NCI-H82 treated with DMSO at 0.1 percent for 48 hours (cell line): Measurements from ENCODE around the gene ARHGDIG.

Experiments
- DNase-seq: peaks from one replicate; lab custom pipeline; 2025; ENCODE audit not compliant: unreplicated experiment; lab: John Stamatoyannopoulos, UW

The ARHGDIG gene

DNA sequence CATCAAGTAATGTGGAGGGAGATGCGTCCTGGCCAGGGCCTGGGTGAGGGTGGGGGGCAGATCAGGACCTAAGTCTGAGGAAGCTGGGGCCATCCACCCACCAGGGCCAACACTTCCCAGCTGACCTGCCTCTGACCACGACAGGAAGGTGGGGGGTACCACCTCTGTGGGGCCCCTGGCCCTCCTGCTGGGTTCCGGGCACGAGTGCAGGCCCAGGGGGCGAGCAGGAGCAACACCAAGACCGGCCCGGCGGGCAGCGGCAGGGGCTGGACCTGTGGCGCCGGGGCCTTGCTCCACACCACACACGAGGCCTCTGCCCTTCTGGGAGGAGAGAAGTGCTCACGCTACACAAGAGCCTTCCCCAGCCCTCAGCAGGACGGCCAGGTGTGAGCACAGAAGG is 15.9 kb downstream of the ARHGDIG start:
- no peak for DNase-seq

DNA sequence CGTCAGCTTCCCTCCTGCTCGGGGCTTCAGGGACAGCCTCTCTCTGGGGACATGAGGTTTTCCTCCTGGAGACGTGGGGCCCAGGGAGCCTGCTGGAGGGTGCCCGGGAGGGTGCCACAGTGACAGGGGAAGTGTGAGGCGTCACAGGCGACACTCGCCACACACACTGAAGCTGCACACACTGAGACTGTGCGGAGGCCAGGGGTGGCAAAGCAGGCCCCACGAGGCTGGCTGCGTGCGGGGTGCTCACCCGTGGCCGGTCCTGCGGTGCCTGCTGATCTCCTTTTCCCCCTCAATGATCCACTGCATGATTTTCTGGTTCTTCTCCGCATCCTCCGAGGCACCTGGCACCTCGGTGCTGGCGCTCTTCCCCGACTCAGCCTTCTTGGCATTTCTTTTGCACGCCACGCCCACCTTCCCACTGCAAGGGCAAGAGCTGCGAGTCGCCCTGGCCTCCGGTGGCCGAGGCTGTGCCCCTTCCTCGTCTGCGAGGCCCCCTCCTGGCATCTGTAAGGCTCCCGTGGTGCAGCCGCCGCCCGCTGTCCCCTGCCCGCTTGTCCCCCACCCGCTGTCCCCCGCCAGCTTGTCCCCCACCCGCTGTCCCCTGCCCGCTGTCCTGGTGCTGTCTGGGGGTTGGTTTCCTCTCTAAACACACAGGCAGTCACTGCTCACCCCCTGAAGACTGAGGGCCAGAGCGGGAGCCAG is 16.6 kb downstream of the ARHGDIG start:
- no peak for DNase-seq

DNA sequence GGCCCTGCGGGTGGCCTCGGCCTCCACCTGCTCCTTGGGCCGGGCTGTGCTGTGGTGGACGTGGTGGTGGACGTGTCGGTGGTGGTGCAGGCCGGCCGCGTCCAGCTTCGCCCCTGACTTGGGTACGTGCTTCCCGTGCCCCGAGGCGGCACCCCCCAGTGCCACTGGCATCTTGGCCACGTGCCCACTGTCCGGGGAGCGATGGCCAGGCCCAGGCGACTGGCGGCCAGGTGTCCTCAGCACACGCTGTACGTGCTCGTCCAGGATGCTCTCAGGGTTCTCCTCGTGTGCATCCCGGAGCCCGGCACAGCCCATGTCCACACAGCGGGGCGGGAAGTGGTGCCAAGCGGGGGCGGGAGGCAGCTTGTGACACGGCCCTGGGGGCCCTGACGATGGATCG is 17.4 kb downstream of the ARHGDIG start:
- DNase-seq, result no peak

GRCh38 chr16:301235-301634 is 20.8 kb downstream of the ARHGDIG start:
- no peak for DNase-seq

DNA sequence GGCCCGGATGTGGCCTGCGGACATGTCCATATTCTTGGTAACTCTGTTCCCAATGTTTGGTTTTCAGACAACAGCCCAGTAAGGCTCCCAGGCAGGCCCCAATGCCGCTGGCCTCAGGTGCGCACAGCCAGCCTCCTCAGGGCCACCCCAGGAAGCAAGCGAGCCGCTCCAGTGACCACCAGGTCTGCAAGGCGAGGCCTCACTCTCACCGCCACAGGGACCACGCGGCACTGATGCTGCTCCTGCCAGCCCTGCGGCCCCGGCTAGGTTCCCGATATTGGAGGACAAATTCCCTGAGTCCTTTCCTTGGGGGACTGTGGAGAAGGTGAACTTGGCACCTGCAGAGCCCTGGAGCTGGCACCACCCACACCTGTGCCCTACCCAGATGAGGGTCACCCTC is 21.6 kb downstream of the ARHGDIG start:
- DNase-seq, result no peak

- no peak for DNase-seq
Observed at GRCh38 chr16:303760-304505, 23.5 kb downstream of the ARHGDIG start.

DNA sequence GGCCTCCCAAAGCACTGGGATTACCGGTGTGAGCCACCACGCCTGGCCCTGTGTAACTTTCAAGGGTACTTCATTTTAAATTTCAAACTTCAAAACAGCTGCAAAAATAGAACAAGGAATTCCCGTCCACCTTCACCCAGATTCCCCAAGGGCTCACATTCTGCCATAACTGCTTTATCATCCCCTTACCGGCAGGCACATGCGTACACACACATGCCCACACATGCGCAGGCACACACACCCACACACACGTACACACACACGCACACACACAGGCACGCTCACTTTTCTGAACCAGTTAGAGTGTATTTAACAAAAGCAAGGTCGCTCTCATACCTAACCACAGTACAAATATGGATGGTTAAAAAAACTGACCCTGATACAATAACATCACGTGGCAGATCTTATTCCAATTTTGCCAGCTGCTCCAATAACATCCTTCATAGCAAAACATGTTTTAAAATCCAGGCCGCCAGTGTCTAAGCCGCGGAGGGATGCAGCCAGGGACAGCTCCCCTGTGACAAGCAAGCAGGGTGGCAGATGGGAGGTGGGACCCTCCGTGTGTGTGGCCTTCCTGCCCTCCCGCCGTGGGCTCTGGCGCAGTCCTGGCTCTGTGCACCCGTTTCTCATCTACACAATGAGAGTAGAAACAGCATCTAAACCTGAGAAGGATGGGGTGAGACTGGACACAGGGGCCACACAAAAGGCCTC is 25.7 kb downstream of the ARHGDIG start:
- DNase-seq, result no peak

DNA sequence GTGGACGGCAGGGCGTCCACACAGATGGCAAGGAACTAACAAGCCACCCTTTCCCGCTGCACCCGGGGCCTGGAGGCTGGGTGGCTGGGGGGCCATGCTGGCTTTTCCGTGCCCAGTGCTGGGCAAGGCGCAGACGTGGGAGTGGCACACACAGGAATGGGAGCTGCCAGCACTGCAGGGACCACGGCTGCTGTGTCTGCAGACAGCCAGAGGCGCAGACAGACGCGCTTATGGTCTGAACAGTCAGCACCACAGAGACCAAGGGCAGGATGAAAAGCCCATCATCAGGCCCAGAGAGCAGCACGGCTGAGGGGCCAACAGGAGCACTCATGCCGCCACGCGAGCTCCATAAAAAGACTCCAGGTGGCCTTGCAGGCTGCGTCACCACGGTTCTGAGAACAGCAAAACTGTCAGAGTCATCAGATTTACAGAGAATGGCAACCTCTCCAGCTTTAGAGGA is 26.6 kb downstream of the ARHGDIG start:
- DNase-seq, result no peak

- DNase-seq, result no peak
Observed at GRCh38 chr16:307691-308312, 27.4 kb downstream of the ARHGDIG start.

- DNase-seq, result no peak
Observed at GRCh38 chr16:309476-309875, 29.1 kb downstream of the ARHGDIG start.

- no peak for DNase-seq
Observed at GRCh38 chr16:311725-312124, 31.3 kb downstream of the ARHGDIG start.

GRCh38 chr16:314351-314750 is 34.0 kb downstream of the ARHGDIG start:
- no peak for DNase-seq

- no peak for DNase-seq
Observed at GRCh38 chr16:314795-315299, 34.5 kb downstream of the ARHGDIG start.

- DNase-seq, result no peak
Observed at GRCh38 chr16:316741-317464, 36.5 kb downstream of the ARHGDIG start.

DNA sequence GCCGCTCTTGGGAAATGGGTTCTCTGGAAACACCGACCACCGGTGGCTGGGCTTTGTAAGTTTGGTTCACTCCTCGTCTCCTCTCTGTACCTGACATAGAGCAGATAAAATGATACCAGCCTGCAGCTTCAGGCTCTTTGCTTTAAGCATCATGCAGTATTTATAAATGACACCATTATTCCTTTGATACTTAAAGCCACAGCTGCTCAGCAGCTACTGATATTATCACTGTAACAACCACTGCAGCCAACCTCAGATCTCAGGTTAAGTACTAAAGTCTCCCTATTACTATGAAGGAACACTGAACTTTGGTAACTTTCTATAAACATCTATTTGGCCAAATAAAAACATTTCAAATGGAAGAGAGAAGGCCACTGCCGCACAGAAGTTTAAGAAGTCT is 37.2 kb downstream of the ARHGDIG start:
- DNase-seq, result no peak

GRCh38 chr16:318628-319027 is 38.2 kb downstream of the ARHGDIG start:
- DNase-seq, result no peak

- DNase-seq, result no peak
Observed at GRCh38 chr16:320206-320605, 39.8 kb downstream of the ARHGDIG start.

DNA sequence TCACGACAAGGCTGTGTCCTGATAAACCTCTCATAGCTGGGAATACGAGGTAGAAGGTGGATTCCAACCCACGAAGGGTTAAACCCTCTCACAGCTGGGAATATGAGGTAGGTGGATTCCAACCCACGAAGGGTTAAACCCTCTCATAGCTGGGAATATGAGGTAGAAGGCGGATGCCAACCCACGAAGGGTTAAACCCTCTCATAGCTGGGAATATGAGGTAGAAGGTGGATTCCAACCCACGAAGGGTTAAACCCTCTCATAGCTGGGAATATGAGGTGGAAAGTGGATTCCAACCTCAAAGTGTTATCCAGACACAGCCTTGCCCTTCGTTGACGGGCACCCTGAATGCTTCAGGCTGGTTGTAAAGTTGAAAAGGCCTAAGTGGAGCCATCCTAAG is 41.1 kb downstream of the ARHGDIG start:
- no peak for DNase-seq

DNA sequence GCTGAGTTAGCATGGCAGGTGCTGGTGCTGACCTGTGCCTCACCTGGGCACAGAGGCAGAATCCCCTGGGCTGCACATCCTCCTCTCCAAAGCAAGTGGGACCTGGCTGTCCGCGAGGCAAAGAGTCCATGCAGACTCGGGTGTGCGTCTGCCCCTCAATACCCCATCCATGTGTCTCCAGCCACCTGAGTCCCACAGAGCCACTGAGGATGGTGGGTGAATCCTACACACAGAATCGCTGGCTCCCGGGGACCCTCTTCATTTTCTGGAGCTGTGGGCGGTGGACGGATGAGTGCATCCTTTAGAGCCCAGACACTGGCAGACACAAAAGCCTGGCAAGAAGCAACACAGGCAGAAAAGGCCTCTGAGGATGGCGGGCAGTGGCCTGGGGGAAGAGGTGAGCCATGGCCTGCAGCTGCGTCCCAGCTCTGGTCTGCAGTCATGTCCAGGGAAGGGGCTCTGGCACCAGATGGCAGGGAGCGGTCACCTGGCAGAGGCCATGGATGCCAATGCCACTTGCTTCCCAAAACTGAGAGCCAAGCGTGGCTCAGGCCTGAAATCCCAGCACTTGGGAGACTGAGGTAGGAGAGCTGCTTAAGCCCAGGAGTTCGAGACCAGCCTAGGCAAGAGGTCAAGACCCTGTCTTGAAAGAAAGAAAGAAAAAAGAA is 42.2 kb downstream of the ARHGDIG start:
- DNase-seq, result no peak

DNA sequence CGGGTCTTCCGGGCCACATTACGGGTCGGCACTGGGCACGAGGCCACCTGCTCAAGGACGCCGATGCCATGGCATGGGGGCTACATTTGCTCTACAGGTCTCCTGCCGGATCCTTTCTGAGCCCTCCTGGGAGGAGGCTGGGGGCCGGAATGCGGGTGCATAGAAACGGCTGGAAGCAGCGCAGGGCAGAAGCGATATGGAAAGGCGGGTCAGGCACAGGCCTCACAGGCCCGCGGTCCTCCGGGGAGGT is 43.7 kb downstream of the ARHGDIG start:
- no peak for DNase-seq
